SK-N-SH treated with all-trans-retinoic acid at 6 μM for 48 hours (cell line): ENCODE results near the gene MEP1B.
"Not testable (repeated sequence)": the region's sequence is repeated elsewhere in the genome, so short reads cannot be mapped to it uniquely, and the experiment has no call there.

ENCODE experiments used
- ATAC-seq: fragments of 200-7000 bp; cut with Tn5 transposase; 3 replicates; pipeline ENCODE4 v1.9.1; 2020; ENCODE audit warnings: mild to moderate bottlenecking, moderate library complexity
- ARNTL ChIP-seq: fragments of 450-650 bp; formaldehyde crosslinking; IDR thresholded peaks from 2 replicates; pipeline ENCODE4 v1.5.0; 2020; ENCODE audit warnings: low read depth, mild to moderate bottlenecking, moderate library complexity, borderline replicate concordance
- BACH2 ChIP-seq: fragments of 250-450 bp; sonication (Bioruptor Pico); IDR thresholded peaks from 2 replicates; pipeline ENCODE4 v1.9.0; 2021; ENCODE audit warnings: mild to moderate bottlenecking, borderline replicate concordance
- ESRRG ChIP-seq: fragments of 250-450 bp; sonication (Bioruptor Pico); IDR thresholded peaks from 2 replicates; pipeline ENCODE4 v1.6.1; 2021; ENCODE audit warnings: mild to moderate bottlenecking
- GLIS3 ChIP-seq: fragments of 250-450 bp; sonication (Bioruptor Pico); IDR thresholded peaks from 2 replicates; pipeline ENCODE4 v1.5.0; 2020; ENCODE audit warnings: mild to moderate bottlenecking, moderate library complexity
- ISL1 ChIP-seq: fragments of 250-450 bp; sonication (Bioruptor Pico); IDR thresholded peaks from 2 replicates; pipeline ENCODE4 v2.1.2; 2022; ENCODE audit warnings: mild to moderate bottlenecking, moderate library complexity
- OSR1 ChIP-seq: fragments of 250-450 bp; sonication (Bioruptor Pico); IDR thresholded peaks from 2 replicates; pipeline ENCODE4 v1.8.0; 2022; ENCODE audit warnings: moderate library complexity, mild to moderate bottlenecking, inconsistent platforms
- PPARA ChIP-seq: fragments of 250-450 bp; sonication (Bioruptor Pico); IDR thresholded peaks from 2 replicates; pipeline ENCODE4 v1.5.0; 2020; ENCODE audit warnings: mild to moderate bottlenecking, borderline replicate concordance
- RARB ChIP-seq: fragments of 250-450 bp; sonication (Bioruptor Pico); IDR thresholded peaks from 2 replicates; pipeline ENCODE4 v1.8.0; 2021; ENCODE audit warnings: mild to moderate bottlenecking, moderate library complexity
- TCF4 ChIP-seq: fragments of 250-450 bp; sonication (Bioruptor Pico); IDR thresholded peaks from 2 replicates; pipeline ENCODE4 v1.8.0; 2021; ENCODE audit warnings: mild to moderate bottlenecking, moderate library complexity, borderline replicate concordance
- ZFP3 ChIP-seq: fragments of 250-450 bp; sonication (Bioruptor Pico); IDR thresholded peaks from 2 replicates; pipeline ENCODE4 v1.5.0; 2020; ENCODE audit warnings: mild to moderate bottlenecking, moderate library complexity
- ZNF565 ChIP-seq: fragments of 450-650 bp; formaldehyde crosslinking; conservative IDR thresholded peaks from 2 replicates; pipeline ENCODE4 v1.5.0; 2020; ENCODE audit warnings: low read depth, mild to moderate bottlenecking, moderate library complexity
- ZNF70 ChIP-seq: fragments of 450-650 bp; formaldehyde crosslinking; IDR thresholded peaks from 2 replicates; pipeline ENCODE4 v1.5.0; 2020; ENCODE audit warnings: mild to moderate bottlenecking, moderate library complexity
- ZNF8 ChIP-seq: fragments of 450-650 bp; formaldehyde crosslinking; IDR thresholded peaks from 2 replicates; pipeline ENCODE4 v1.5.0; 2020; ENCODE audit warnings: mild to moderate bottlenecking, moderate library complexity
- TF ChIP-seq, protein P1 (sequence below): fragments of 250-450 bp; sonication (Bioruptor Pico); IDR thresholded peaks from 2 replicates; pipeline ENCODE4 v1.5.0; 2020; ENCODE audit warnings: mild to moderate bottlenecking, moderate library complexity
- TF ChIP-seq, protein P2 (sequence below): fragments of 250-450 bp; sonication (Bioruptor Pico); IDR thresholded peaks from 2 replicates; pipeline ENCODE4 v1.5.1; 2021; ENCODE audit warnings: mild to moderate bottlenecking, moderate library complexity
- TF ChIP-seq, protein P3 (sequence below): fragments of 250-450 bp; sonication (Bioruptor Pico); IDR thresholded peaks from 2 replicates; pipeline ENCODE4 v1.8.0; 2020; ENCODE audit warnings: mild to moderate bottlenecking, moderate library complexity, borderline replicate concordance
- TF ChIP-seq, protein P4 (sequence below): fragments of 250-450 bp; sonication (Bioruptor Pico); IDR thresholded peaks from 2 replicates; pipeline ENCODE4 v1.8.0; 2021; ENCODE audit warnings: low read depth, mild to moderate bottlenecking, moderate library complexity, borderline replicate concordance

The MEP1B gene

DNA sequence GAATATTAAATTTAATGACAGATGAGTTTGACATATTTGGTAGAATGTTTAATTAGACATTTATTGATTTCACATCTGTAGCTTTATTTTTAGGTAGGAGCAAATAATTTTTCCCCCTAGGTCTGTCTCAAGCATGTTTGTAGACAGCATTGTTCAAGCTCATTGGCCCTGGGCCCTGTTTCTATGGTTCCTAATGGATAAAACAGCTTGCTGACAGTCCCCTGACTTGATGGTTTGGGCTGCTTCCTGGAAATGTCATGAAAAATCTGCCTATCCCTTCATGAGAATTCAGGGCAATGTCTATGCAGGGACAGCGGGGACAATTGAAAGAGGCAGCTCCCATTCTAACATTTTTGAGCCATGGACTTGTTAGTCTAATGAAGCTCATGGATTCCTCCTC lies 14.6 kb upstream of the MEP1B start (continued):
- no peak for TF ChIP-seq ZNF565 (CRISPR knock-in tag)
- TF ChIP-seq ISL1, result no peak
- TF ChIP-seq, protein P1, sequence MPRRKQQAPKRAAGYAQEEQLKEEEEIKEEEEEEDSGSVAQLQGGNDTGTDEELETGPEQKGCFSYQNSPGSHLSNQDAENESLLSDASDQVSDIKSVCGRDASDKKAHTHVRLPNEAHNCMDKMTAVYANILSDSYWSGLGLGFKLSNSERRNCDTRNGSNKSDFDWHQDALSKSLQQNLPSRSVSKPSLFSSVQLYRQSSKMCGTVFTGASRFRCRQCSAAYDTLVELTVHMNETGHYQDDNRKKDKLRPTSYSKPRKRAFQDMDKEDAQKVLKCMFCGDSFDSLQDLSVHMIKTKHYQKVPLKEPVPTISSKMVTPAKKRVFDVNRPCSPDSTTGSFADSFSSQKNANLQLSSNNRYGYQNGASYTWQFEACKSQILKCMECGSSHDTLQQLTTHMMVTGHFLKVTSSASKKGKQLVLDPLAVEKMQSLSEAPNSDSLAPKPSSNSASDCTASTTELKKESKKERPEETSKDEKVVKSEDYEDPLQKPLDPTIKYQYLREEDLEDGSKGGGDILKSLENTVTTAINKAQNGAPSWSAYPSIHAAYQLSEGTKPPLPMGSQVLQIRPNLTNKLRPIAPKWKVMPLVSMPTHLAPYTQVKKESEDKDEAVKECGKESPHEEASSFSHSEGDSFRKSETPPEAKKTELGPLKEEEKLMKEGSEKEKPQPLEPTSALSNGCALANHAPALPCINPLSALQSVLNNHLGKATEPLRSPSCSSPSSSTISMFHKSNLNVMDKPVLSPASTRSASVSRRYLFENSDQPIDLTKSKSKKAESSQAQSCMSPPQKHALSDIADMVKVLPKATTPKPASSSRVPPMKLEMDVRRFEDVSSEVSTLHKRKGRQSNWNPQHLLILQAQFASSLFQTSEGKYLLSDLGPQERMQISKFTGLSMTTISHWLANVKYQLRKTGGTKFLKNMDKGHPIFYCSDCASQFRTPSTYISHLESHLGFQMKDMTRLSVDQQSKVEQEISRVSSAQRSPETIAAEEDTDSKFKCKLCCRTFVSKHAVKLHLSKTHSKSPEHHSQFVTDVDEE (CRISPR knock-in tag), result no peak
- TF ChIP-seq, protein P2, sequence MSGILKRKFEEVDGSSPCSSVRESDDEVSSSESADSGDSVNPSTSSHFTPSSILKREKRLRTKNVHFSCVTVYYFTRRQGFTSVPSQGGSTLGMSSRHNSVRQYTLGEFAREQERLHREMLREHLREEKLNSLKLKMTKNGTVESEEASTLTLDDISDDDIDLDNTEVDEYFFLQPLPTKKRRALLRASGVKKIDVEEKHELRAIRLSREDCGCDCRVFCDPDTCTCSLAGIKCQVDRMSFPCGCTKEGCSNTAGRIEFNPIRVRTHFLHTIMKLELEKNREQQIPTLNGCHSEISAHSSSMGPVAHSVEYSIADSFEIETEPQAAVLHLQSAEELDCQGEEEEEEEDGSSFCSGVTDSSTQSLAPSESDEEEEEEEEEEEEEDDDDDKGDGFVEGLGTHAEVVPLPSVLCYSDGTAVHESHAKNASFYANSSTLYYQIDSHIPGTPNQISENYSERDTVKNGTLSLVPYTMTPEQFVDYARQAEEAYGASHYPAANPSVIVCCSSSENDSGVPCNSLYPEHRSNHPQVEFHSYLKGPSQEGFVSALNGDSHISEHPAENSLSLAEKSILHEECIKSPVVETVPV, result no peak
- TF ChIP-seq GLIS3 (CRISPR knock-in tag), result no peak
- no peak for TF ChIP-seq ZFP3 (CRISPR knock-in tag)

DNA sequence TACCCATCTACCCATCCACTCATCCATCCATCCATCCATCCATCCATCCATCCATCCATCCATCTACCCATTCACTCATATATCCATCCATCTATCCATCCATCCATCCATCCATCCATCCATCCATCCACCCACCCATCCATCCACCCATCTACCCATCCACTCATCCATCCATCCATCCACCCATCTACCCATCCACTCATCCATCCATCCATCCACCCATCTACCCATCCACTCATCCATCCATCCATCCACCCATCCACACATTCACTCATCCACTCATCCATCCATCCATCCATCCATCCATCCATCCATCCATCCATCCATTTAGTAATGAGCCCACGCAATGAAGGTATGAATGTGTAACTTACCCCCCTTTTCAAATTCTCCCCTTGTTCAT lies 13.1 kb upstream of the MEP1B start:
- not testable (repeated sequence) for ATAC-seq

DNA sequence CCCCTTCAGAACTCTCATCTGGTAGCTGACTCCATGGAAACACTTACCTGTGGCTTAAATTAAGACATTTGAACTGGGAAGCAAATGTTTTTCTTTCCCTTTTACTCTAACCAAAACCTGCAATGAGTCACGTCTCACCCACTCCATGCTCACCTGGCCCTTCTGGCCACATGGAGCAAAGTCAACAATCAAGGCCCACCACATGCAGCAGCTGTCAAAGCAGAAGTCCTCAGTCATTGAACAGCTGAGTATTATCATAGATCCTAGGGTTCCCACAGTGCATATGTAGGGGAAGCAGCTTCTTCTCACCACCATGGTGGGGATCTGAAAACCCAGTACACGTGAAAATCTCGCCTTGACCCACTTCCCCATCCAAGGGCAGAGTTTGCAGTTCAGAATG lies 12.3 kb upstream of the MEP1B start:
- TF ChIP-seq ARNTL (CRISPR knock-in tag), result no peak
- no peak for TF ChIP-seq ZNF70 (CRISPR knock-in tag)
- no peak for TF ChIP-seq GLIS3 (CRISPR knock-in tag)
- no peak for TF ChIP-seq ZNF565 (CRISPR knock-in tag)
- no peak for ATAC-seq

DNA sequence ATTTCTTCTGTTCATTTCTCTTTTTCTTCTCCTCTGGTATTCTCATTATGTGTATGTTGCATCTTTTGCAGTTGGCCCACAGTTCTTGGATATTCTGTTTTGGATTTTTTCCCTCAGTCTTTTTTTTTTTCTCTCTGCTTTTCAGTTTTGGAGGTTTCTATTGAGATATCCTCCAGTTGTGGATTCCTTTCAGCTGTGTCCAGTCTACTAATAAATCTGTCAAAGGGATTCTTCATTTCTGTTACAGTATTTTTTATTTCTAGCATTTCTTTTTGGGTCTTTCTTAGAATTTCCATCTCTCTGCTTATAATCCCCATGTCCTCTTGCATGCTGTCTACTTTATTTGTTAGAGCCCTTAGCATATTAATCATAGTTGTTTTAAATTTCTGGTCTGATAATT lies 6.3 kb upstream of the MEP1B start:
- TF ChIP-seq, protein P3, sequence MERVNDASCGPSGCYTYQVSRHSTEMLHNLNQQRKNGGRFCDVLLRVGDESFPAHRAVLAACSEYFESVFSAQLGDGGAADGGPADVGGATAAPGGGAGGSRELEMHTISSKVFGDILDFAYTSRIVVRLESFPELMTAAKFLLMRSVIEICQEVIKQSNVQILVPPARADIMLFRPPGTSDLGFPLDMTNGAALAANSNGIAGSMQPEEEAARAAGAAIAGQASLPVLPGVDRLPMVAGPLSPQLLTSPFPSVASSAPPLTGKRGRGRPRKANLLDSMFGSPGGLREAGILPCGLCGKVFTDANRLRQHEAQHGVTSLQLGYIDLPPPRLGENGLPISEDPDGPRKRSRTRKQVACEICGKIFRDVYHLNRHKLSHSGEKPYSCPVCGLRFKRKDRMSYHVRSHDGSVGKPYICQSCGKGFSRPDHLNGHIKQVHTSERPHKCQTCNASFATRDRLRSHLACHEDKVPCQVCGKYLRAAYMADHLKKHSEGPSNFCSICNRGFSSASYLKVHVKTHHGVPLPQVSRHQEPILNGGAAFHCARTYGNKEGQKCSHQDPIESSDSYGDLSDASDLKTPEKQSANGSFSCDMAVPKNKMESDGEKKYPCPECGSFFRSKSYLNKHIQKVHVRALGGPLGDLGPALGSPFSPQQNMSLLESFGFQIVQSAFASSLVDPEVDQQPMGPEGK (CRISPR knock-in tag), result no peak
- TF ChIP-seq ESRRG, result no peak
- TF ChIP-seq ARNTL (CRISPR knock-in tag), result no peak
- TF ChIP-seq, protein P1 (CRISPR knock-in tag), result no peak
- TF ChIP-seq ZNF8 (CRISPR knock-in tag), result no peak
- TF ChIP-seq, protein P4, sequence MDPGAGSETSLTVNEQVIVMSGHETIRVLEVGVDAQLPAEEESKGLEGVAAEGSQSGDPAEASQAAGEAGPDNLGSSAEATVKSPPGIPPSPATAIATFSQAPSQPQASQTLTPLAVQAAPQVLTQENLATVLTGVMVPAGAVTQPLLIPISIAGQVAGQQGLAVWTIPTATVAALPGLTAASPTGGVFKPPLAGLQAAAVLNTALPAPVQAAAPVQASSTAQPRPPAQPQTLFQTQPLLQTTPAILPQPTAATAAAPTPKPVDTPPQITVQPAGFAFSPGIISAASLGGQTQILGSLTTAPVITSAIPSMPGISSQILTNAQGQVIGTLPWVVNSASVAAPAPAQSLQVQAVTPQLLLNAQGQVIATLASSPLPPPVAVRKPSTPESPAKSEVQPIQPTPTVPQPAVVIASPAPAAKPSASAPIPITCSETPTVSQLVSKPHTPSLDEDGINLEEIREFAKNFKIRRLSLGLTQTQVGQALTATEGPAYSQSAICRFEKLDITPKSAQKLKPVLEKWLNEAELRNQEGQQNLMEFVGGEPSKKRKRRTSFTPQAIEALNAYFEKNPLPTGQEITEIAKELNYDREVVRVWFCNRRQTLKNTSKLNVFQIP (CRISPR knock-in tag), result no peak
- no peak for ATAC-seq

DNA sequence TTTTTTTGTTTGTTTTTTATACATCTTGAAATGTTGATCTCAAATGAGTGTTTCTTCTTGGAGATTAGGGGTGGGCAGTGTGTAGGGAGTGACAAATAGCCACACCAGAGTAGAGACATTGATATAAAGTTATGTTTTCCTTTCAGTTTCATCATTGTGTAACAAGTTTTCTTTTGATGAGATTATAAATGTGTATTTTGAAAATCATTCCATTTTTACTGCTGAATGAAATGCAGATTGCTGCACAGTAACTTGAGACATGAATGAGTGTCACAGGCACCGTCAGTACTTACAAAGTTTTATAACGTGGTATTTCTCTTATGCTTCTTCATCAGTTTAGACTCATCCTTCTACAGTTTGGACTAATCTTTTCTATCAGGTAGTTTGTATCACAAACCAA lies 370 bp downstream of the MEP1B start:
- ATAC-seq, result no peak
- TF ChIP-seq ZNF8 (CRISPR knock-in tag), result no peak
- TF ChIP-seq TCF4 (CRISPR knock-in tag), result no peak
- no peak for TF ChIP-seq ZNF565 (CRISPR knock-in tag)
- TF ChIP-seq, protein P3 (CRISPR knock-in tag), result no peak
- no peak for TF ChIP-seq ZFP3 (CRISPR knock-in tag)
- TF ChIP-seq, protein P4 (CRISPR knock-in tag), result no peak
- TF ChIP-seq BACH2 (CRISPR knock-in tag), result no peak
- no peak for TF ChIP-seq RARB (CRISPR knock-in tag)
- TF ChIP-seq ZNF70 (CRISPR knock-in tag), result no peak
- TF ChIP-seq OSR1 (CRISPR knock-in tag), result no peak
- no peak for TF ChIP-seq PPARA (CRISPR knock-in tag)
- TF ChIP-seq ARNTL (CRISPR knock-in tag), result no peak
